ENCODE measurements around the gene ZNF343. TPM values are rescaled to one million over a fixed set of nuclear protein-coding genes. Genes with fewer than 3 reads are reported as not detected.

ZNF343 gene
- polyA plus RNA-seq, 1 of the 3 experiments (the other 2 are of a cell fraction) = 11.0 TPM

DNA sequence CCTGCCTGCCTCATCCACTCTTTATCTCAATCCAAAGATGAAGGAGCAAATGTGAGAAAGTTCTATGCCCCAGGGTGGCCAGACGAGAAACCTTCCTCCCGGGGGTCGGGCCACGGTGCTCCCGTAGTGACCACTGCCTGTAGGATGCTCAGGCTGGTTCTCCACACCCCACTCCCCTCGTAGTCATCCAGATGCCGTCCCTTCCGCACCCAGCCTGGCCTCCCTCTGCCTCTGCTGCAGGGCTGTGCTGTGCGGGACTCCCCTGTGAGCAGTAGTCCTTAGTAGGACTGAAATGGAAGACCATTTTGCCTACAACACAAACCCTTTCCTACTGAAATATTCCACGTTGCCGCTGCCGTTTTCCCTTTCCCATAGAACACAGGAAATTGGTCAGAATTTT, 29.6 kb upstream of the ZNF343 start:
- no peak for DNase-seq
- H3K79me2 ChIP-seq (ENCODE audit: insufficient read depth) = no peaks in the 10 kb centered on the region
- no peak overlapping the region for H3K27ac ChIP-seq (ENCODE audit: low read depth in 2 of 2, low read length in 1 of 2)
- H3K4me3 ChIP-seq (ENCODE audit: low read depth in 2 of 2, low read length in 1 of 2) = no peak overlapping the region
- H2AFZ ChIP-seq (ENCODE audit: low read depth) = no peak overlapping the region
- no peaks in the 10 kb centered on the region for H3K36me3 ChIP-seq (replicated peaks in 1 of 2; ENCODE audit: control insufficient read depth in 1 of 2, insufficient read depth in 2 of 2, low read length in 1 of 2)
- H3K9me2 ChIP-seq = no peaks in the 10 kb centered on the region
- no peaks in the 10 kb centered on the region for H3F3A ChIP-seq (replicated peaks; ENCODE audit: insufficient read depth)
- H3K9me3 ChIP-seq = no peaks in the 10 kb centered on the region
- 65% methylated on average over 11 of the region's 12 CpGs for WGBS (ENCODE audit: low lambda C conversion rate)
- CTCF ChIA-PET = interaction anchor here (1.1 to 4.4 kb wide), 2 partner anchors 14 to 17 kb away, joined by 6 to 16 read pairs; no protein-coding TSS in a partner anchor
- H3K27me3 ChIP-seq (ENCODE audit: insufficient read depth) = peaks cover 13% of the 10 kb centered on the region; the same call in 1 of the 2 replicates
- no peaks in the 10 kb centered on the region for H4K20me1 ChIP-seq (ENCODE audit: insufficient read depth)
- H3K4me1 ChIP-seq (ENCODE audit: control insufficient read depth in 1 of 2, insufficient read depth in 2 of 2, low read depth in 1 of 2, low read length in 1 of 2) = no peaks in the 10 kb centered on the region
- no peak overlapping the region for H3K4me2 ChIP-seq
- no peak overlapping the region for H3K9ac ChIP-seq
- POLR2A ChIA-PET = no interaction called here
- TF ChIP-seq, protein P1, sequence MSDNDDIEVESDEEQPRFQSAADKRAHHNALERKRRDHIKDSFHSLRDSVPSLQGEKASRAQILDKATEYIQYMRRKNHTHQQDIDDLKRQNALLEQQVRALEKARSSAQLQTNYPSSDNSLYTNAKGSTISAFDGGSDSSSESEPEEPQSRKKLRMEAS (IDR thresholded peaks at IDR 0.05; ENCODE audit: low read depth) = no peak
- TF ChIP-seq NRF1 (IDR thresholded peaks at IDR 0.05; ENCODE audit: low read depth, low read length) = no peak
- TF ChIP-seq POLR2AphosphoS5 (IDR thresholded peaks at IDR 0.05; ENCODE audit: low read depth, low read length) = no peak
- no peak for TF ChIP-seq GABPA (IDR thresholded peaks at IDR 0.05; ENCODE audit: low read depth)
- no peak for TF ChIP-seq RCOR1 (IDR thresholded peaks at IDR 0.05; ENCODE audit: low read length)
- no peak for TF ChIP-seq FOXJ3 (CRISPR knock-in tag; IDR thresholded peaks at IDR 0.05)
- TF ChIP-seq GATA2 (CRISPR knock-in tag; IDR thresholded peaks at IDR 0.05) = no peak
- TF ChIP-seq TAF1 (IDR thresholded peaks at IDR 0.05; ENCODE audit: borderline replicate concordance, low read depth, low read length) = no peak
- no peak for TF ChIP-seq RAD21 (IDR thresholded peaks at IDR 0.05; ENCODE audit: low read length)
- TF ChIP-seq TEAD4 (IDR thresholded peaks at IDR 0.05; ENCODE audit: borderline replicate concordance, insufficient read depth) = no peak
- TF ChIP-seq SMC3 (IDR thresholded peaks at IDR 0.05; ENCODE audit: low read depth, low read length) = no peak
- no peak for TF ChIP-seq NFIC (IDR thresholded peaks at IDR 0.05; ENCODE audit: borderline replicate concordance)
- no peak for TF ChIP-seq SIN3A (IDR thresholded peaks at IDR 0.05; ENCODE audit: borderline replicate concordance, low read depth, low read length)
- TF ChIP-seq FOSL2 (IDR thresholded peaks at IDR 0.05; ENCODE audit: borderline replicate concordance, low read depth) = no peak
- TF ChIP-seq CHD2 (IDR thresholded peaks at IDR 0.05; ENCODE audit: low read length, partially characterized antibody) = no peak
- TF ChIP-seq CTCF (IDR thresholded peaks at IDR 0.05) = no peak
- TF ChIP-seq RFX5 (IDR thresholded peaks at IDR 0.05; ENCODE audit: low read length) = no peak

DNA sequence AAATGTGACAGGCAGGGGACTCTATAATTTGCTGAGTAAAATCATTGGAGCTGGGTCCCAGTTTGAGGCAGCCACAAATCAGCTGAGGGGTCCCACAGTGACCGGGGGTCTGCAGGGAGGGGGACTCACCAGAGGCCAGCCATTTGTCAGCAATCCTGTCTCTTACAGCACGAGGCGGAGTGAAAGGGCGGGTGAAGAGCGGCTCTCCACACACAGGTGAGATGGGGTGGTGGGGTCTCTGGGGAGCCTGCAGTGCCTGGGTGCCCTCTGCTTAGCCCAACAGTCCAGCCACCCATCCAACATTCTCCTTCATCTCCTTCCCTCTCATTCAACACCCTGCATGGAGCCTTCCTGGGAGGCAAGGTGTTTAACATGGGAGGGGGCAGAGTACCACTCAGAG, 28.4 kb upstream of the ZNF343 start:
- DNase-seq = no peak
- Histone ChIP-seq H3K27ac (ENCODE audit: low read depth in 2 of 2, low read length in 1 of 2) (no peak overlapping the region), H3K9me2 (no peaks in the 10 kb centered on the region), H2AFZ (ENCODE audit: low read depth) (no peak overlapping the region), H3K4me2 (no peak overlapping the region), H3K4me1 (ENCODE audit: control insufficient read depth in 1 of 2, insufficient read depth in 2 of 2, low read depth in 1 of 2, low read length in 1 of 2) (no peaks in the 10 kb centered on the region), H3K79me2 (ENCODE audit: insufficient read depth) (no peaks in the 10 kb centered on the region), H4K20me1 (ENCODE audit: insufficient read depth) (no peaks in the 10 kb centered on the region), H3K9ac (no peak overlapping the region), H3K27me3 (ENCODE audit: insufficient read depth) (peaks cover 13% of the 10 kb centered on the region; the same call in 1 of the 2 replicates), H3K36me3 (replicated peaks in 1 of 2; ENCODE audit: control insufficient read depth in 1 of 2, insufficient read depth in 2 of 2, low read length in 1 of 2) (no peaks in the 10 kb centered on the region), H3F3A (replicated peaks; ENCODE audit: insufficient read depth) (no peaks in the 10 kb centered on the region), H3K9me3 (no peaks in the 10 kb centered on the region), H3K4me3 (ENCODE audit: low read depth in 2 of 2, low read length in 1 of 2) (no peak overlapping the region)
- ChIA-PET POLR2A (no interaction called here), CTCF (interaction anchor here (1.9 to 4.4 kb wide), 2 partner anchors 13 to 15 kb away, joined by 8 to 16 read pairs; no protein-coding TSS in a partner anchor)
- WGBS (ENCODE audit: low lambda C conversion rate) = 72% methylated on average over 5 of the region's 5 CpGs
- no peak for TF ChIP-seq POLR2AphosphoS5 (IDR thresholded peaks at IDR 0.05; ENCODE audit: low read depth, low read length)
- TF ChIP-seq REST (IDR thresholded peaks at IDR 0.05; ENCODE audit: low read depth, low read length) = no peak
- no peak for TF ChIP-seq ZBTB33 (IDR thresholded peaks at IDR 0.05; ENCODE audit: borderline replicate concordance, low read depth)
- TF ChIP-seq, protein P1 (IDR thresholded peaks at IDR 0.05; ENCODE audit: low read depth) = no peak
- TF ChIP-seq SIN3A (IDR thresholded peaks at IDR 0.05; ENCODE audit: borderline replicate concordance, low read depth, low read length) = no peak
- no peak for TF ChIP-seq TCF12 (IDR thresholded peaks at IDR 0.05)
- no peak for TF ChIP-seq TEAD4 (IDR thresholded peaks at IDR 0.05; ENCODE audit: borderline replicate concordance, insufficient read depth)
- no peak for TF ChIP-seq EP300 (IDR thresholded peaks at IDR 0.05; ENCODE audit: borderline replicate concordance in 1 of 2, low read depth in 1 of 2, low read length in 1 of 2)

All from SK-N-SH (cell line).